Measurements from ENCODE around the gene KIF1B. TPM values are rescaled to one million over a fixed set of nuclear protein-coding genes. Genes with fewer than 3 reads are reported as not detected.

The KIF1B gene
- total RNA-seq, 1 experiment from 2014 or later = 57.7 TPM

DNA sequence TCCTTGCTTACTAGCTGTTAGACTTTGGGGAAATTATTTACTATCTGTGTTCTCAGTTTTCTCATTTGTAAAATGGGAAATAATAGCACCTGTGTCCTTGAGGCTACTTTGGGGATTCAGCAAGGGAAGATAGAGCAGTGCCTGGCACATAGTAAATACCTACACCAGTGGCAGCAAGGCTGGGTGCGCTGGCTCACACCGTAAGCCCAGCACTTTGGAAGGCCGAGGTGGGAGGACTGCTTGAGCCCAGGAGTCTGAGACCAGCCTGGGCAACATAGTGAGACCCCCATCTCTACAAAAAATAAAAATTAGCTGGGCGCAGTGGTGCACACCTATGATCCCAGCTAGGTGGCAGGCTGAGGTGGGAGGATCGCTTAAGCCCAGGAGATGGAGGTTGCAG, 211.3 kb downstream of the KIF1B start:
- H2BK5ac ChIP-seq (ENCODE audit: insufficient read length, low read length) = no peak overlapping the region
- H4K8ac ChIP-seq (replicated peaks; ENCODE audit: insufficient read length, low read depth, low read length) = no peak overlapping the region
- no peak overlapping the region for H3K18ac ChIP-seq (ENCODE audit: insufficient read length, low read depth, low read length)
- H3K14ac ChIP-seq (ENCODE audit: insufficient read depth, low read length) = no peak overlapping the region
- Mint-ChIP-seq H3K4me3 (no peak overlapping the region), H3K27me3 (ENCODE audit: low read depth) (no peaks in the 10 kb centered on the region), H3K36me3 (ENCODE audit: insufficient read depth in 1 of 3, low read depth in 3 of 3) (peaks cover 32 to 62% (median 47%) of the 10 kb centered on the region in 3 experiments), H3K9me3 (no peaks in the 10 kb centered on the region), H3K4me1 (peaks cover 5 to 8% of the 10 kb centered on the region in 2 experiments), H3K27ac (0 out of 7 replicates have a peak overlapping the region, but pooled peaks of 1 of the 3 experiments have one; percentile 87)
- no peak overlapping the region for H3K4ac ChIP-seq (ENCODE audit: low read depth, low read length)
- no peak overlapping the region for H3T11ph ChIP-seq (ENCODE audit: low read length)
- H2BK20ac ChIP-seq (ENCODE audit: low read depth, low read length, poor library complexity, severe bottlenecking) = no peak overlapping the region
- H3K79me1 ChIP-seq (ENCODE audit: insufficient read depth, low read depth, low read length, poor library complexity, severe bottlenecking) = no peaks in the 10 kb centered on the region
- no peak for DNase-seq
- no peak overlapping the region for H4K5ac ChIP-seq (ENCODE audit: insufficient read length, low read depth, low read length)
- no peaks in the 10 kb centered on the region for H3K23me2 ChIP-seq (ENCODE audit: insufficient read length, low read depth, low read length, poor library complexity, severe bottlenecking)
- no peak overlapping the region for H2AFZ ChIP-seq (ENCODE audit: low read length)
- no peak overlapping the region for H3K27ac ChIP-seq (ENCODE audit: insufficient read length, low read depth, low read length)
- H4K20me1 ChIP-seq (ENCODE audit: control insufficient read depth, insufficient read depth, insufficient read length) = no peaks in the 10 kb centered on the region
- no peak overlapping the region for H2BK15ac ChIP-seq (ENCODE audit: low read depth, low read length)
- H3K23ac ChIP-seq (ENCODE audit: insufficient read length, low read depth, low read length) = no peak overlapping the region
- no peak overlapping the region for H3K56ac ChIP-seq (ENCODE audit: insufficient read length, low read depth, low read length)
- no peaks in the 10 kb centered on the region; the same call in 1 of the 2 replicates for H3K4me1 ChIP-seq (ENCODE audit: insufficient read depth, low read length)
- WGBS (ENCODE audit: extremely low coverage, insufficient read length, low lambda C conversion rate) = no CpG with 5 or more reads among the region's 5 CpGs
- no peaks in the 10 kb centered on the region for H3K27me3 ChIP-seq (ENCODE audit: insufficient read depth, low read length)
- H3K9ac ChIP-seq (ENCODE audit: extremely low read depth, insufficient read length, low read length) = no peak overlapping the region
- no peak overlapping the region for H2AK5ac ChIP-seq (ENCODE audit: insufficient read length, low read length)
- H3K9me3 ChIP-seq (ENCODE audit: control insufficient read depth, low read depth, low read length) = no peaks in the 10 kb centered on the region
- H3K4me2 ChIP-seq (ENCODE audit: insufficient read depth, insufficient read length, low read length) = no peak overlapping the region
- no peak overlapping the region for H4K91ac ChIP-seq (ENCODE audit: insufficient read length, low read depth, low read length)
- no peaks in the 10 kb centered on the region for H3K79me2 ChIP-seq (ENCODE audit: insufficient read depth, low read length)
- TF ChIP-seq, protein P1, sequence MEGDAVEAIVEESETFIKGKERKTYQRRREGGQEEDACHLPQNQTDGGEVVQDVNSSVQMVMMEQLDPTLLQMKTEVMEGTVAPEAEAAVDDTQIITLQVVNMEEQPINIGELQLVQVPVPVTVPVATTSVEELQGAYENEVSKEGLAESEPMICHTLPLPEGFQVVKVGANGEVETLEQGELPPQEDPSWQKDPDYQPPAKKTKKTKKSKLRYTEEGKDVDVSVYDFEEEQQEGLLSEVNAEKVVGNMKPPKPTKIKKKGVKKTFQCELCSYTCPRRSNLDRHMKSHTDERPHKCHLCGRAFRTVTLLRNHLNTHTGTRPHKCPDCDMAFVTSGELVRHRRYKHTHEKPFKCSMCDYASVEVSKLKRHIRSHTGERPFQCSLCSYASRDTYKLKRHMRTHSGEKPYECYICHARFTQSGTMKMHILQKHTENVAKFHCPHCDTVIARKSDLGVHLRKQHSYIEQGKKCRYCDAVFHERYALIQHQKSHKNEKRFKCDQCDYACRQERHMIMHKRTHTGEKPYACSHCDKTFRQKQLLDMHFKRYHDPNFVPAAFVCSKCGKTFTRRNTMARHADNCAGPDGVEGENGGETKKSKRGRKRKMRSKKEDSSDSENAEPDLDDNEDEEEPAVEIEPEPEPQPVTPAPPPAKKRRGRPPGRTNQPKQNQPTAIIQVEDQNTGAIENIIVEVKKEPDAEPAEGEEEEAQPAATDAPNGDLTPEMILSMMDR (conservative IDR thresholded peaks at IDR 0.05) = no peak; the same call in 2 of the 3 replicates
- H2BK12ac ChIP-seq (ENCODE audit: insufficient read length, low read depth, low read length) = no peak overlapping the region
- H2BK120ac ChIP-seq (ENCODE audit: low read depth, low read length, poor library complexity, severe bottlenecking) = no peak overlapping the region
